ENCODE measurements around the gene TSPAN15.

- no peak for TF ChIP-seq CTCF (conservative IDR thresholded peaks at IDR 0.05; ENCODE audit: low read depth in 2 of 2)
- no peak for TF ChIP-seq EZH2 (IDR thresholded peaks at IDR 0.05; ENCODE audit: low read depth, unreplicated experiment)
Observed at GRCh38 chr10:69439813-69440506, 11.3 kb upstream of the TSPAN15 start.

All from GM23338 (cell line).